ENCODE data around the gene INAFM2. TPM values are rescaled to one million over a fixed set of nuclear protein-coding genes. Genes with fewer than 3 reads are reported as not detected.

INAFM2 gene
- total RNA-seq, 1 donor from 2014 or later: 80.6 TPM

- DNase-seq (ENCODE audit: low spot score): peak; percentile 84
- Mint-ChIP-seq H3K9me3 (ENCODE audit: low read depth) (peaks cover 2% of the 10 kb centered on the region), H3K27me3 (ENCODE audit: low read depth) (peaks cover 6% of the 10 kb centered on the region), H3K4me3 (ENCODE audit: unreplicated experiment) (no peak overlapping the region), H3K27ac (ENCODE audit: unreplicated experiment) (no peak overlapping the region), H3K4me1 (ENCODE audit: low read depth) (peaks cover 5% of the 10 kb centered on the region), H3K36me3 (ENCODE audit: low read depth) (no peaks in the 10 kb centered on the region)
- no peak for TF ChIP-seq CTCF (IDR thresholded peaks at IDR 0.05)
Measured at GRCh38 chr15:40293905-40294895, 29.3 kb upstream of the INAFM2 start.

- H3K4me3 Mint-ChIP-seq (ENCODE audit: unreplicated experiment): no peak overlapping the region
Measured at GRCh38 chr15:40295297-40295696, 28.2 kb upstream of the INAFM2 start.

GRCh38 chr15:40295877-40296560 is 27.5 kb upstream of the INAFM2 start:
- Mint-ChIP-seq H3K36me3 (ENCODE audit: low read depth) (no peaks in the 10 kb centered on the region), H3K4me3 (ENCODE audit: unreplicated experiment) (no peak overlapping the region), H3K27ac (ENCODE audit: unreplicated experiment) (no peak overlapping the region), H3K27me3 (ENCODE audit: low read depth) (peaks cover 5% of the 10 kb centered on the region), H3K4me1 (ENCODE audit: low read depth) (no peaks in the 10 kb centered on the region), H3K9me3 (ENCODE audit: low read depth) (peaks cover 15% of the 10 kb centered on the region)
- no peak for TF ChIP-seq CTCF (IDR thresholded peaks at IDR 0.05)
- peak; percentile 68 for DNase-seq (ENCODE audit: low spot score)

More at GRCh38 chr15:40295297-40295696, 28.2 kb upstream of the INAFM2 start:
- Mint-ChIP-seq H3K36me3 (ENCODE audit: low read depth) (no peaks in the 10 kb centered on the region), H3K9me3 (ENCODE audit: low read depth) (peaks cover 11% of the 10 kb centered on the region), H3K27me3 (ENCODE audit: low read depth) (peaks cover 6% of the 10 kb centered on the region), H3K4me1 (ENCODE audit: low read depth) (peaks cover 3% of the 10 kb centered on the region), H3K27ac (ENCODE audit: unreplicated experiment) (no peak overlapping the region)
- DNase-seq (ENCODE audit: low spot score): peak; percentile 48
- no peak for TF ChIP-seq CTCF (IDR thresholded peaks at IDR 0.05)

GRCh38 chr15:40296561-40297230 is 26.8 kb upstream of the INAFM2 start:
- peak; percentile 71 for DNase-seq (ENCODE audit: low spot score)
- Mint-ChIP-seq H3K27me3 (ENCODE audit: low read depth) (peaks cover 5% of the 10 kb centered on the region), H3K36me3 (ENCODE audit: low read depth) (no peaks in the 10 kb centered on the region), H3K4me1 (ENCODE audit: low read depth) (no peaks in the 10 kb centered on the region), H3K4me3 (ENCODE audit: unreplicated experiment) (no peak overlapping the region), H3K9me3 (ENCODE audit: low read depth) (peaks cover 15% of the 10 kb centered on the region), H3K27ac (ENCODE audit: unreplicated experiment) (no peak overlapping the region)
- TF ChIP-seq CTCF (IDR thresholded peaks at IDR 0.05): no peak

- Mint-ChIP-seq H3K27me3 (ENCODE audit: low read depth) (peaks cover 5% of the 10 kb centered on the region), H3K4me1 (ENCODE audit: low read depth) (no peaks in the 10 kb centered on the region), H3K36me3 (ENCODE audit: low read depth) (no peaks in the 10 kb centered on the region), H3K9me3 (ENCODE audit: low read depth) (peaks cover 15% of the 10 kb centered on the region), H3K4me3 (ENCODE audit: unreplicated experiment) (no peak overlapping the region), H3K27ac (ENCODE audit: unreplicated experiment) (no peak overlapping the region)
- TF ChIP-seq CTCF (IDR thresholded peaks at IDR 0.05): no peak
- DNase-seq (ENCODE audit: low spot score): peak; percentile 57
Measured at GRCh38 chr15:40297356-40297755, 26.1 kb upstream of the INAFM2 start.
